Esophagus squamous epithelium (tissue), 4 donors: ENCODE measurements around the gene CACUL1.

Experiments used
- POLR2A ChIP-seq, 4 donors: fragments of 450-650 bp; IDR thresholded peaks; one replicate each; pipeline ENCODE4 v1.6.1; 2017; ENCODE audit warnings: antibody characterized with exemption in 4 of 4, mild to moderate bottlenecking in 4 of 4, moderate library complexity in 3 of 4
- TF ChIP-seq, protein P1 (sequence below), 6 experiments: fragments of 450-650 bp in 4 of 6; fragments of 200-600 bp in 2 of 6; sonication (generic) in 2 of 6; IDR thresholded peaks; one replicate each; pipeline ENCODE4 v1.5.1; 2016 to 2019; ENCODE audit warnings: antibody characterized with exemption in 6 of 6, mild to moderate bottlenecking in 4 of 6, moderate library complexity in 4 of 6

DNA sequence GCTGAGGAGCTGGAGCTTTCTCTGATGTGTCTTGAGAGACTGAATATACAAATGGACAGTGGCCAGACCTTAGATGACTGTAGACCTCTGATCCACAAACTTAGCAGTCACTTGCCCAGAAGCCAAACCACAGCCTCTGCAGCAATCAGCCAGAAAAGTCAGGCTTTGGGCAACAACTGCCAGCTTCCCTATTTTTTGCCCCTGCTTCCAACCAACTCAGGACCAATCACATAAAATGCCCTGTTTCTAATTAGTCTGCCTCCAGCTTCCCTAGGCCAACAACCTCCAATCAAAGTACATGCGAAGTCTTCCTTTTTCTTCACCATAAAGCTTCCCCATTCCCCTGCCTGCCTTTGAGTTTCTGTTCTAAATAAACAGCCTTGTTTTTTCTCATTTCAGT, 37.8 kb upstream of the CACUL1 start:
- TF ChIP-seq, protein P1, sequence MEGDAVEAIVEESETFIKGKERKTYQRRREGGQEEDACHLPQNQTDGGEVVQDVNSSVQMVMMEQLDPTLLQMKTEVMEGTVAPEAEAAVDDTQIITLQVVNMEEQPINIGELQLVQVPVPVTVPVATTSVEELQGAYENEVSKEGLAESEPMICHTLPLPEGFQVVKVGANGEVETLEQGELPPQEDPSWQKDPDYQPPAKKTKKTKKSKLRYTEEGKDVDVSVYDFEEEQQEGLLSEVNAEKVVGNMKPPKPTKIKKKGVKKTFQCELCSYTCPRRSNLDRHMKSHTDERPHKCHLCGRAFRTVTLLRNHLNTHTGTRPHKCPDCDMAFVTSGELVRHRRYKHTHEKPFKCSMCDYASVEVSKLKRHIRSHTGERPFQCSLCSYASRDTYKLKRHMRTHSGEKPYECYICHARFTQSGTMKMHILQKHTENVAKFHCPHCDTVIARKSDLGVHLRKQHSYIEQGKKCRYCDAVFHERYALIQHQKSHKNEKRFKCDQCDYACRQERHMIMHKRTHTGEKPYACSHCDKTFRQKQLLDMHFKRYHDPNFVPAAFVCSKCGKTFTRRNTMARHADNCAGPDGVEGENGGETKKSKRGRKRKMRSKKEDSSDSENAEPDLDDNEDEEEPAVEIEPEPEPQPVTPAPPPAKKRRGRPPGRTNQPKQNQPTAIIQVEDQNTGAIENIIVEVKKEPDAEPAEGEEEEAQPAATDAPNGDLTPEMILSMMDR (IDR thresholded peaks at IDR 0.05), result no peak
- no peak for TF ChIP-seq POLR2A (IDR thresholded peaks at IDR 0.05)
